Spleen (tissue), 11 donors: ENCODE results near the gene IQCE. TPM values are rescaled to one million over a fixed set of nuclear protein-coding genes. Genes with fewer than 3 reads are reported as not detected.
"Not testable (repeated sequence)": the region's sequence is repeated elsewhere in the genome, so short reads cannot be mapped to it uniquely, and the experiment has no call there.

Source experiments
- DNase-seq: peaks from one replicate; pipeline ENCODE4 v3.0.0-alpha.2; 2020
- H3K27ac ChIP-seq, 8 donors: fragments of 200-600 bp; sonication (generic) in 7 of 8; 1 replicate in 4 of 8; 2 replicates in 4 of 8; pipeline versions ENCODE4 v1.5.0 to v1.8.0; 2016 to 2021; ENCODE audit warnings: inconsistent platforms in 4 of 8, mild to moderate bottlenecking in 4 of 8, moderate library complexity in 1 of 8
- H3K27me3 ChIP-seq, 7 donors: fragments of 200-600 bp; sonication (generic) in 6 of 7; replicated peaks in 1 of 7; 1 replicate in 4 of 7; 2 replicates in 3 of 7; pipeline versions ENCODE4 v1.5.0 to v1.8.0; 2016 to 2021; ENCODE audit warnings: inconsistent platforms in 3 of 7, mild to moderate bottlenecking in 1 of 7
- H3K36me3 ChIP-seq, 6 donors: fragments of 200-600 bp; sonication (generic) in 5 of 6; 1 replicate in 4 of 6; 2 replicates in 2 of 6; pipeline versions ENCODE4 v1.5.0 to v1.8.0; 2016 to 2021; ENCODE audit warnings: inconsistent platforms in 2 of 6
- H3K4me1 ChIP-seq, 6 donors: fragments of 200-600 bp; sonication (generic) in 5 of 6; 1 replicate in 3 of 6; 2 replicates in 3 of 6; pipeline versions ENCODE4 v1.5.0 to v1.8.0; 2016 to 2021; ENCODE audit warnings: inconsistent platforms in 3 of 6
- H3K4me3 ChIP-seq, 8 donors: fragments of 200-600 bp; sonication (generic) in 7 of 8; 1 replicate in 4 of 8; 2 replicates in 4 of 8; pipeline versions ENCODE4 v1.5.0 to v1.8.0; 2016 to 2021; ENCODE audit warnings: inconsistent platforms in 4 of 8, mild to moderate bottlenecking in 4 of 8, moderate library complexity in 2 of 8
- H3K9me3 ChIP-seq, 8 donors: fragments of 200-600 bp; sonication (generic) in 7 of 8; 1 replicate in 4 of 8; 2 replicates in 4 of 8; pipeline versions ENCODE4 v1.5.0 to v1.8.0; 2016 to 2021; ENCODE audit warnings: inconsistent platforms in 4 of 8
- CTCF ChIP-seq, 11 experiments: fragments of 200-600 bp in 7 of 11; fragments of 450-650 bp in 4 of 11; sonication (generic) in 4 of 11; IDR thresholded peaks in 8 of 11; conservative IDR thresholded peaks in 3 of 11; 1 replicate in 7 of 11; 2 replicates in 4 of 11; pipeline versions ENCODE4 v1.4.0 to v1.8.0; 2016 to 2021; ENCODE audit warnings: antibody characterized with exemption in 11 of 11, inconsistent platforms in 4 of 11, mild to moderate bottlenecking in 1 of 11
- POLR2A ChIP-seq, 3 donors: fragments of 450-650 bp; IDR thresholded peaks; one replicate each; pipeline ENCODE4 v1.5.1; 2017; ENCODE audit warnings: antibody characterized with exemption in 3 of 3, mild to moderate bottlenecking in 1 of 3
- POLR2AphosphoS5 ChIP-seq, 3 donors: sonication (generic); formaldehyde crosslinking; IDR thresholded peaks; one replicate each; pipeline ENCODE4 v1.5.1; 2017; ENCODE audit warnings: antibody characterized with exemption in 3 of 3
- WGBS, 5 donors: extraction: QIAGEN DNeasy Blood & Tissue Kit in 3 of 5; methylation state at CpG; one replicate each; pipeline versions ENCODE4 v1.1.5 to v1.1.7; 2013 to 2018; 5-methylcytosine and 5-hydroxymethylcytosine counted together
- intact Hi-C: fragments of 100-400 bp; cut with DNase I; formaldehyde crosslinking; loops from one replicate; pipeline ENCODE4 v1.15.0; 2023; ENCODE audit warnings: low total_unique reads
- polyA plus RNA-seq, 3 donors: library from polyadenylated mRNA; stranded (reverse); fragments of 200-250 nt; gene quantifications; one replicate each; pipeline ENCODE4 v1.2.1, GENCODE V29; 2013
- total RNA-seq, 7 donors: library from RNA; depleted of rRNA in 3 of 7; stranded (reverse); fragments of >200 nt in 3 of 7; fragmentation: NEBNext Ultra II Directional in 4 of 7; extraction: Animal tissue kit (Norgen Biotek cat#: 25700) in 4 of 7; gene quantifications; one replicate each; pipeline versions ENCODE4 v1.1.0 to v1.2.1, GENCODE V29; 2016 to 2021
- donor health status: healthy with polysubstance abuse.
- donor health status: DM: no; HTN: no; CAD: no; lungs with moderate emphysema.
- donor health status: DM: no; HTN: no; CAD: no.
- donor health status: Bipolar disorder and iron deficiency.
- donor health status: healthy.
- donor health status: DM: no; HTN: no; CAD: no.
- donor health status: DM: yes; HTN: yes; CAD: no.

Gene IQCE
- total and polyA plus RNA-seq, 10 donors, result 1.2 to 17.1 (median 11.4) TPM

GRCh38 chr7:2530071-2530987 lies 28.4 kb upstream of the IQCE start:
- H3K4me3 ChIP-seq, result peak overlapping the region in 4 of 8 donors; percentile 11 to 64 (median 20)
- peaks cover 0 to 33% (median 20%) of the 10 kb centered on the region in 6 donors for H3K36me3 ChIP-seq
- WGBS, 5 donors, result 14 to 40% (median 16%) methylated on average over 11 to 16 of the region's 16 CpGs
- peak; percentile 95 for DNase-seq
- peaks cover 49 to 70% (median 62%) of the 10 kb centered on the region in 6 donors for H3K4me1 ChIP-seq
- TF ChIP-seq CTCF (IDR thresholded peaks at IDR 0.05 in 8 of 11, conservative IDR thresholded peaks at IDR 0.05 in 3 of 11) (peak in 1 of 11 experiments; percentile 21), POLR2A (IDR thresholded peaks at IDR 0.05) (no peak), POLR2AphosphoS5 (IDR thresholded peaks at IDR 0.05) (peak; percentile 75 to 87 (median 84))
- peak overlapping the region; percentile 75 to 96 (median 91) for H3K27ac ChIP-seq
- no peaks in the 10 kb centered on the region for H3K9me3 ChIP-seq
- intact Hi-C loops, result no loop called here
- no peaks in the 10 kb centered on the region for H3K27me3 ChIP-seq

- peak overlapping the region; percentile 75 to 96 (median 91) for H3K27ac ChIP-seq
- peak in 2 of 3 donors; percentile 40 to 72 for TF ChIP-seq POLR2AphosphoS5 (IDR thresholded peaks at IDR 0.05)
- H3K9me3 ChIP-seq, intact Hi-C loops, H3K27me3 ChIP-seq: not testable (repeated sequence)
- peak; percentile 83 for DNase-seq
- H3K4me1 ChIP-seq, result peaks cover 42 to 61% (median 53%) of the 10 kb centered on the region in 6 donors
- 81 to 86% (median 84%) methylated on average over 23 to 43 of the region's 43 CpGs for WGBS, 5 donors
- H3K4me3 ChIP-seq, result peak overlapping the region in 1 of 8 donors; percentile 64
- peaks cover 0 to 24% (median 12%) of the 10 kb centered on the region in 6 donors for H3K36me3 ChIP-seq
Observed at GRCh38 chr7:2530994-2531795, 27.6 kb upstream of the IQCE start.

DNA sequence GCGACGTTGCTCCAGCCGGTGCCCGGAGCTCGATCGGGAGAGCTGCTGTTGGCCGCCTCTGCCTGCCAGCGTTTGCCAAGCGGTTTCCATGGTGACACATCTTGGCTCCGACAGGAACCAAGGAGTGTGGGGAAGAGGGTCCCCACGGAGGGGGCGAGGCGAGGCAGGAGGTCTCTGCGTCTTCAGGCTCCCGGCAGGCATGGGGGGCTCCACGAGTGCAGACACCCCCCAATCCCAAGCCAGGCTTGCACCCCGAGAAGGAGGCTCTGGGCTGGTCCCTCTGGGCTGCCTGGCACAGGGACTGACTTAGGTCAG lies 27.0 kb upstream of the IQCE start:
- H3K9me3 ChIP-seq, H3K27ac ChIP-seq, H3K4me3 ChIP-seq, intact Hi-C loops, H3K27me3 ChIP-seq: not testable (repeated sequence)
- peaks cover 42 to 55% (median 48%) of the 10 kb centered on the region in 6 donors for H3K4me1 ChIP-seq
- peaks cover 0 to 19% (median 7%) of the 10 kb centered on the region in 6 donors for H3K36me3 ChIP-seq
- DNase-seq, result peak; percentile 78
- 69 to 92% (median 79%) methylated on average over 5 to 17 of the region's 17 CpGs for WGBS, 5 donors

GRCh38 chr7:2532199-2532772 lies 26.5 kb upstream of the IQCE start:
- H3K4me3 ChIP-seq, intact Hi-C loops, H3K9me3 ChIP-seq, H3K27ac ChIP-seq, H3K27me3 ChIP-seq: not testable (repeated sequence)
- 60 to 93% (median 82%) methylated on average over 1 to 13 of the region's 15 CpGs for WGBS, 5 donors
- peak; percentile 66 for DNase-seq
- peak in 1 of 3 donors; percentile 18 for TF ChIP-seq POLR2AphosphoS5 (IDR thresholded peaks at IDR 0.05)
- Histone ChIP-seq H3K4me1 (peaks cover 37 to 50% (median 43%) of the 10 kb centered on the region in 6 donors), H3K36me3 (peaks cover 0 to 15% (median 2%) of the 10 kb centered on the region in 6 donors)

GRCh38 chr7:2532816-2533215 lies 26.0 kb upstream of the IQCE start:
- H3K4me3 ChIP-seq, H3K9me3 ChIP-seq, intact Hi-C loops, H3K27me3 ChIP-seq, H3K27ac ChIP-seq: not testable (repeated sequence)
- DNase-seq, result peak; percentile 74
- H3K36me3 ChIP-seq, result peaks cover 0 to 15% (median 3%) of the 10 kb centered on the region in 6 donors
- 88 to 94% (median 92%) methylated on average over 2 to 7 of the region's 8 CpGs; no CpG with 5 or more reads in 1 of the 5 donors for WGBS, 5 donors
- H3K4me1 ChIP-seq, result peaks cover 33 to 45% (median 37%) of the 10 kb centered on the region in 6 donors

DNA sequence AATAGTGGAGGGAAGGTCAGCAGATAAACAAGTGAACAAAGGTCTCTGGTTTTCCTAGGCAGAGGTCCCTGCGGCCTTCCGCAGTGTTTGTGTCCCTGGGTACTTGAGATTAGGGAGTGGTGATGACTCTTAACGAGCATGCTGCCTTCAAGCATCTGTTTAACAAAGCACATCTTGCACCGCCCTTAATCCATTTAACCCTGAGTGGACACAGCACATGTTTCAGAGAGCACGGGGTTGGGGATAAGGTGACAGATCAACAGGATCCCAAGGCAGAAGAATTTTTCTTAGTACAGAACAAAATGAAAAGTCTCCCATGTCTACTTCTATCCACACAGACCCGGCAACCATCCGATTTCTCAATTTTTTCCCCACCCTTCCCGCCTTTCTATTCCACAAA lies 25.2 kb upstream of the IQCE start:
- H3K9me3 ChIP-seq, H3K27me3 ChIP-seq, H3K27ac ChIP-seq, DNase-seq, intact Hi-C loops, H3K4me3 ChIP-seq: not testable (repeated sequence)
- peaks cover 26 to 37% (median 30%) of the 10 kb centered on the region in 6 donors for H3K4me1 ChIP-seq
- whole genome bisulfite sequencing, 5 donors, result 36 to 83% (median 80%) methylated on average over 1 to 6 of the region's 8 CpGs
- H3K36me3 ChIP-seq, result peaks cover 0 to 19% (median 11%) of the 10 kb centered on the region in 6 donors

GRCh38 chr7:2534214-2534613 lies 24.6 kb upstream of the IQCE start:
- intact Hi-C loops, H3K27ac ChIP-seq, H3K27me3 ChIP-seq, H3K9me3 ChIP-seq, H3K4me3 ChIP-seq: not testable (repeated sequence)
- 81 to 100% (median 92%) methylated on average over 1 to 31 of the region's 34 CpGs; no CpG with 5 or more reads in 1 of the 5 donors for WGBS, 5 donors
- peaks cover 19 to 31% (median 23%) of the 10 kb centered on the region in 6 donors for H3K4me1 ChIP-seq
- peak; percentile 51 for DNase-seq
- H3K36me3 ChIP-seq, result peaks cover 0 to 23% (median 17%) of the 10 kb centered on the region in 6 donors
